GM10248 (cell line): Measurements from ENCODE around the gene NRG2.

Source experiments
- CTCF ChIA-PET: fragments of 300-600 bp; sonication (Branson Sonifier 250); formaldehyde crosslinking; extraction: SDS; loops from one replicate; lab custom pipeline; 2021; ENCODE audit warnings: antibody characterized with exemption; lab: Yijun Ruan, JAX
- POLR2A ChIA-PET: fragments of 350-650 bp; sonication (Branson Sonifier 250); formaldehyde crosslinking; extraction: SDS; loops from one replicate; lab custom pipeline; 2020; ENCODE audit warnings: antibody characterized with exemption; lab: Yijun Ruan, JAX
- DNase-seq: peaks from one replicate; pipeline ENCODE4 v3.0.0; 2012; ENCODE audit errors: extremely low spot score
- CTCF ChIP-seq: IDR thresholded peaks from 2 replicates; pipeline ENCODE4 v1.5.1; 2012; ENCODE audit warnings: mild to moderate bottlenecking, low read depth; ENCODE audit errors: extremely low read depth, missing control alignments, control extremely low read depth

The NRG2 gene

GRCh38 chr5:139979943-139980342 lies 63.2 kb downstream of the NRG2 start:
- no peak for DNase-seq
- CTCF ChIA-PET = interaction anchor here (1.6 to 28.3 kb wide), 5 partner anchors 9 to 193 kb away, joined by 4 to 403 read pairs (median 6); partner anchors contain the start of gene NRG2
- no peak for TF ChIP-seq CTCF
- POLR2A ChIA-PET = interaction anchor here (1.1 kb wide), 1 partner anchor 56 kb away, joined by 5 read pairs; no protein-coding TSS in a partner anchor

GRCh38 chr5:139979518-139979917 lies 63.6 kb downstream of the NRG2 start:
- no peak for TF ChIP-seq CTCF
- CTCF ChIA-PET = interaction anchor here (0.7 to 28.3 kb wide), 6 partner anchors 9 to 204 kb away, joined by 4 to 403 read pairs (median 6); partner anchors contain the start of gene NRG2
- DNase-seq = no peak
- POLR2A ChIA-PET = interaction anchor here (1.1 kb wide), 1 partner anchor 57 kb away, joined by 5 read pairs; no protein-coding TSS in a partner anchor

GRCh38 chr5:139976703-139977102 lies 66.4 kb downstream of the NRG2 start:
- no peak for TF ChIP-seq CTCF
- CTCF ChIA-PET = interaction anchor here (1.1 to 14.9 kb wide), 4 partner anchors 8 to 187 kb away, joined by 3 to 439 read pairs (median 206); no protein-coding TSS in a partner anchor
- POLR2A ChIA-PET = no interaction called here
- DNase-seq = no peak

GRCh38 chr5:139975942-139976341 lies 67.2 kb downstream of the NRG2 start:
- ChIA-PET POLR2A (no interaction called here), CTCF (interaction anchor here (1.1 to 14.9 kb wide), 6 partner anchors 9 to 201 kb away, joined by 3 to 439 read pairs (median 4); partner anchors contain the start of gene NRG2)
- TF ChIP-seq CTCF = no peak
- no peak for DNase-seq

- POLR2A ChIA-PET = no interaction called here
- CTCF ChIA-PET = interaction anchor here (1.1 to 14.9 kb wide), 6 partner anchors 9 to 200 kb away, joined by 3 to 439 read pairs (median 4); partner anchors contain the start of gene NRG2
- no peak for TF ChIP-seq CTCF
- DNase-seq = no peak
Measured at GRCh38 chr5:139975306-139975705, 67.8 kb downstream of the NRG2 start.

GRCh38 chr5:139974661-139975060 lies 68.4 kb downstream of the NRG2 start:
- POLR2A ChIA-PET = interaction anchor here (0.6 kb wide), 1 partner anchor 226 kb away, joined by 3 read pairs; no protein-coding TSS in a partner anchor
- CTCF ChIA-PET = interaction anchor here (1.1 to 14.9 kb wide), 5 partner anchors 8 to 199 kb away, joined by 3 to 439 read pairs (median 5); partner anchors contain the start of gene NRG2
- no peak for DNase-seq
- TF ChIP-seq CTCF = no peak
